HEK293 (cell line): ENCODE results near the gene MTA1.

ENCODE experiments used
- CTCF ChIA-PET: fragments of 350-600 bp; formaldehyde crosslinking; extraction: SDS; loops from one replicate; lab custom pipeline; 2021; ENCODE audit warnings: antibody characterized with exemption; lab: Yijun Ruan, JAX
- POLR2A ChIA-PET: fragments of 300-600 bp; formaldehyde crosslinking; extraction: SDS; loops from one replicate; lab custom pipeline; 2020; ENCODE audit warnings: antibody characterized with exemption, inconsistent platforms; lab: Yijun Ruan, JAX
- H3K27ac ChIP-seq: fragments of 200-500 bp; sonication (Bioruptor generic); 2 replicates; pipeline ENCODE4 v1.5.1; 2014; ENCODE audit warnings: low read depth, low read length, control low read depth, inconsistent platforms; ENCODE audit errors: extremely low read depth
- H3K36me3 ChIP-seq, 2 experiments: fragments of 200-500 bp in 1 of 2; sonication (Bioruptor generic) in 1 of 2; 1 replicate in 1 of 2; 2 replicates in 1 of 2; pipeline ENCODE4 v1.5.1; 2014 to 2017; ENCODE audit warnings: inconsistent platforms in 2 of 2, low read length in 2 of 2; ENCODE audit not compliant: control insufficient read depth in 2 of 2, insufficient read depth in 1 of 2
- H3K4me1 ChIP-seq: fragments of 200-500 bp; sonication (Bioruptor generic); 2 replicates; pipeline ENCODE4 v1.5.1; 2014; ENCODE audit warnings: mild to moderate bottlenecking, low read length, inconsistent platforms; ENCODE audit not compliant: control insufficient read depth, insufficient read depth
- H3K4me3 ChIP-seq: 2 replicates; pipeline ENCODE4 v1.5.1; 2011; ENCODE audit warnings: low read depth, mild to moderate bottlenecking, control low read depth, low read length, moderate library complexity
- H3K9me3 ChIP-seq: fragments of 200-500 bp; sonication (Bioruptor generic); 2 replicates; pipeline ENCODE4 v1.5.1; 2014; ENCODE audit warnings: low read depth, low read length, inconsistent platforms; ENCODE audit not compliant: control insufficient read depth, insufficient read depth
- GLI2 ChIP-seq: fragments of 450-650 bp; formaldehyde crosslinking; IDR thresholded peaks from 2 replicates; pipeline ENCODE4; 2017; ENCODE audit warnings: missing biosample characterization, missing genetic modification characterization, low read depth, borderline replicate concordance
- ZBTB44 ChIP-seq: fragments of 450-650 bp; IDR thresholded peaks from 2 replicates; pipeline ENCODE4 v1.5.1; 2018; ENCODE audit warnings: missing biosample characterization, mild to moderate bottlenecking, missing genetic modification characterization
- ZNF146 ChIP-seq: fragments of 450-650 bp; formaldehyde crosslinking; IDR thresholded peaks from 2 replicates; pipeline ENCODE4 v1.5.1; 2016; ENCODE audit warnings: missing biosample characterization, missing genetic modification characterization

The MTA1 gene

DNA sequence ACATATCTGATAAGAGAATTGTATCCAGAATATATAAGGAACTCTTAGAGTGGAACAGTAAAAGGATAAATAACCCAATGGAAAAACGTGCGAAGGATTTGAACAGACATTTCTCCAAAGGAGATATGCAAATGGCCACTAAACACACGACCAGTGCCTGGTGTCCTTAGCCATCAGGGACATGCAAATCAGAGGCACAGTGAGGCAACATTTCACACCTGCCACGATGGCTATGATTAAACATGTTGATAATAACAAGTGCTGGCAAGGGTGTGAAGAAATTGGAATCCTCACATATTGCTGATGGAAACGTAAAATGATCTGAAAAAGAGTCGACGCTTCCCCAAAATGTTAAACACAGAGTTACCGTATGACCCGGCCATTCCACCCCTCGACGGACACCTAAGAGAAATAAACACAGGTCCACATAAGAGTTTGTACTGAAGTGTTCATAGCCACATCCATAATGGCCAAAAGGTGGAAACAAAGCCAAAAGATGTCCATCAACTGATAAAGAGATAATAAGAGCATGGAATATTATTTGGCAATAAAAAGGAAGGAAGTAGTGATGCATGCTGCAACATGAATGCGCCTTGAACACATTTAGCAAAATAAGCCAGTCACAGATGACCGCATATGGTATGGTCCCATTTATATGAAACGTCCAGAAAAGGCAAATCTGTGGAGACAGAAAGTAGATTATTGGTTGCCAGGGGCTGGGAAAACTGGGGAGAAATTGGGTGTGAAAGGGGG lies 100.5 kb downstream of the MTA1 start:
- H3K9me3 ChIP-seq: no peaks in the 10 kb centered on the region
- H3K27ac ChIP-seq: no peak overlapping the region
- CTCF ChIA-PET: no interaction called here
- H3K4me1 ChIP-seq: no peaks in the 10 kb centered on the region
- TF ChIP-seq GLI2: no peak
- peak; percentile 61 for TF ChIP-seq ZBTB44 (tag by site-specific recombination)
- TF ChIP-seq ZNF146 (tag by site-specific recombination): peak; percentile 73
- POLR2A ChIA-PET: no interaction called here
- no peaks in the 10 kb centered on the region for H3K36me3 ChIP-seq
- no peak overlapping the region for H3K4me3 ChIP-seq
